Astrocyte of the spinal cord (primary cell): ENCODE results near the gene OR10V1.
A peak's percentile ranks its signal among the peaks of the same experiment; 100 is the strongest.

ENCODE experiments used
- DNase-seq: peaks from one replicate; pipeline ENCODE4 v3.0.0; 2011; ENCODE audit warnings: low read depth, low spot score
- H3K4me3 ChIP-seq: 2 replicates; pipeline ENCODE4 v1.5.1; 2011; ENCODE audit warnings: low read depth, mild to moderate bottlenecking, low read length, moderate library complexity
- in situ Hi-C: cut with HindIII; loops from 2 replicates; pipeline ENCODE4 v1.10.0; 2017; ENCODE audit warnings: low sequenced_read_pairs
- TF ChIP-seq, protein P1 (sequence below): IDR thresholded peaks from 2 replicates; pipeline ENCODE4 v1.5.1; 2012; ENCODE audit warnings: low read depth, mild to moderate bottlenecking, low read length, inconsistent platforms

The OR10V1 gene

DNA sequence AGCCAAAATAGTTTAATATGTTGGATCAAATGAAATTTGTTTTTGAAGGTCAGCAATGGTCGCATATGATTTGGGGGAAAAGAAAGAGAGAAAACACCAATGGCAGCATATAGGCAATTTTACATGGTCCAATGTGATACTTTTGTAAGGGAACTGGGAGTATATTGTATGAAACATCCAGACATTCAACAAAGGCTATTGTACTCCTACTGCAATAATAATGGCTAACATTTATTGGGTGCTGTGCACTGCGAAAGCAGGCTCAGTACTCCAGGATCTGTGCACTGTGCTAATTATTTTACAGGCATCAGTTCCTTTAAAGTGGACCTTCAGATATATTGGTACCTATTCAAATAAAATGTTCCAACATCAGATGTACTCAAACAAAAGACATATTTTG, 5.9 kb upstream of the OR10V1 start:
- no peak overlapping the region for H3K4me3 ChIP-seq
- in situ Hi-C loops = no loop called here
- TF ChIP-seq, protein P1, sequence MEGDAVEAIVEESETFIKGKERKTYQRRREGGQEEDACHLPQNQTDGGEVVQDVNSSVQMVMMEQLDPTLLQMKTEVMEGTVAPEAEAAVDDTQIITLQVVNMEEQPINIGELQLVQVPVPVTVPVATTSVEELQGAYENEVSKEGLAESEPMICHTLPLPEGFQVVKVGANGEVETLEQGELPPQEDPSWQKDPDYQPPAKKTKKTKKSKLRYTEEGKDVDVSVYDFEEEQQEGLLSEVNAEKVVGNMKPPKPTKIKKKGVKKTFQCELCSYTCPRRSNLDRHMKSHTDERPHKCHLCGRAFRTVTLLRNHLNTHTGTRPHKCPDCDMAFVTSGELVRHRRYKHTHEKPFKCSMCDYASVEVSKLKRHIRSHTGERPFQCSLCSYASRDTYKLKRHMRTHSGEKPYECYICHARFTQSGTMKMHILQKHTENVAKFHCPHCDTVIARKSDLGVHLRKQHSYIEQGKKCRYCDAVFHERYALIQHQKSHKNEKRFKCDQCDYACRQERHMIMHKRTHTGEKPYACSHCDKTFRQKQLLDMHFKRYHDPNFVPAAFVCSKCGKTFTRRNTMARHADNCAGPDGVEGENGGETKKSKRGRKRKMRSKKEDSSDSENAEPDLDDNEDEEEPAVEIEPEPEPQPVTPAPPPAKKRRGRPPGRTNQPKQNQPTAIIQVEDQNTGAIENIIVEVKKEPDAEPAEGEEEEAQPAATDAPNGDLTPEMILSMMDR = no peak
- DNase-seq = no peak

DNA sequence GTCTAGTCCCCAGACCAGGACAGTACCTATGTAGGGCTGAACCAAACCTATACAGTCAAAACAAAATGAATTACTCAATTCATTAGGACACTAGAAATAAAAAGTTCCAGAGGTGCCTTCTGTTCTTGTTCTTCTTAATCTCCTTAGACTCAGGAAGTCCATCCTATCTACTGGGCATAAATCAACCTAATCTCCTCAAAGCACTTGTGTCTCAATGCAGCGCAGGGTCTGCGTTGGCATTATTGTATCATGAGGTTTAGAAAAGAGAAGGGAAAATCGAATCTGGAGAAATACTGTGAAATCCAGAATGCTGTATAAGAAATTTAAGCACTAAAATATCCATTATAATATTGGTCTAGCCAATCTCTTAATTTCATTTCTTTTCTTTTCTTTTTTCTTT, 2.4 kb upstream of the OR10V1 start:
- in situ Hi-C loops = no loop called here
- no peak for DNase-seq
- no peak overlapping the region for H3K4me3 ChIP-seq
- TF ChIP-seq, protein P1 = no peak

DNA sequence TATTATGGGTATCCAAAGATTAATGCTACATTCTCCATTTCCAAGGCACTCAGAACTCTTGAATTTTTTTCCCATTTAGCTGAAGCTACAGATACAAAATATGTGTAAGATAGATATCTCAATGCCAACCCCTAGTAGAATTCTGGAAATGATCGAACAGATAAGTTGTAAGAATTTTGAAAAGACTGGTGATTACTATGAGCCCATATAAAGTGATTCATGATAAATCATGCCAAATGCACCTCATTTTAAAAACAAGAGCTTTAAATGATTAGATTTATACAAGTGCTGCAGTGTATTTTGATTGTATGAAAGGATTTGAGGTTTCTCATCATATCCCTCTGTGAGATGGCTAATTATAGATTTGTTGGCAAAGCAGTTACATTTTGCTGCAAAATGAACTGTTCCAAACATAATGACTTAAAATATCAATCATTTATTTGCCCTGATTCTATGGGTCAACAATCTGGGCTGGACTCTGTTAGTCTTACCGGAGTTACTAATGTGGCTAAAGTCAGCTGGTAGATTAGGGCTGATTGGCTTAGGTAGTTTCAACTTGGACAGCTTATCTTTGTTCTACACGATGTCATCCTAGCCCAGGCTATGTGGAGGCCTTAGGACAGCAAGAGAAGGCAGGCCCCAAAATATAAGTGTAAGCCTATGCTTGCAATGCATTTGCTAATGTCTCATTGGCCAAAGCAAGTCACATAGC, 3.4 kb downstream of the OR10V1 start:
- TF ChIP-seq, protein P1 = no peak
- H3K4me3 ChIP-seq = no peak overlapping the region
- no peak for DNase-seq
- in situ Hi-C loops = no loop called here

DNA sequence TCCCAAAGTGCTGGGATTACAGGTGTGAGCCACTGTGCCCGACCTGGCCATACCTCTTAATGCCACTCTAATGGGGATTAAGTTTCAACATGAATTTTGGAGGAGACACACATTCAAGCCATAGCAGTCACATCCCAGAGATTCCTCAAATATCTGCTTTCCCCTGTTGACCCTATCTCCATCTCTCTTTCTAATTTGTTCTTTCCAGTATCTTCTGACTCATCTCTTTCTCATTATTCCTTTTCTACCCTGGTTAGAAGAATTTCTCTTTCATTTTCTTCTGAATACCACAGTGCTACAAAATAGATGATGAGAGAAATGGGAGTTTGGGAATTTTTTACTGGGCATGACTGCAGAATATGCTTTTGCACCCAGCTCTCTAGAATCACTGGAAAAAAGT, 5.1 kb downstream of the OR10V1 start:
- TF ChIP-seq, protein P1 = no peak
- H3K4me3 ChIP-seq = no peak overlapping the region
- in situ Hi-C loops = no loop called here
- DNase-seq = peak; percentile 1

DNA sequence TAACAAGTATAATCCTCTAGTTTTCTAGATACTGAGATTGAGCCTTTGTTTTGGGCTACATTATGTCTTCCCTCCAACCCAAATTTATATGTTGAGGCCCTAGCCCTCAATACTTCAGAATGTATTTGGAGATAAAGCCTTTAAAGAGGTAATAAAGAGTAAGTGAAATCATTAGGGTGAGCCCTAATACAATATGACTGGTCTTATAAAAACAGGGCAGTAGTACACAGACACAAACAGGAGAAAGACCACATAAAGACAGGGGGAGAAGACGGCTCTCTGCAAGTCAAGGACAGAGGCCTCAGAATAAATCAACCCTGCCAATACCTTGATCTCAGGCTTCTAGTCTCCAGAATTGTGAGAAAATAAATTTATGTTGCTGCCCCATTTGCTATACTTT, 6.3 kb downstream of the OR10V1 start:
- TF ChIP-seq, protein P1 = no peak
- DNase-seq = peak; percentile 3
- in situ Hi-C loops = no loop called here
- no peak overlapping the region for H3K4me3 ChIP-seq

DNA sequence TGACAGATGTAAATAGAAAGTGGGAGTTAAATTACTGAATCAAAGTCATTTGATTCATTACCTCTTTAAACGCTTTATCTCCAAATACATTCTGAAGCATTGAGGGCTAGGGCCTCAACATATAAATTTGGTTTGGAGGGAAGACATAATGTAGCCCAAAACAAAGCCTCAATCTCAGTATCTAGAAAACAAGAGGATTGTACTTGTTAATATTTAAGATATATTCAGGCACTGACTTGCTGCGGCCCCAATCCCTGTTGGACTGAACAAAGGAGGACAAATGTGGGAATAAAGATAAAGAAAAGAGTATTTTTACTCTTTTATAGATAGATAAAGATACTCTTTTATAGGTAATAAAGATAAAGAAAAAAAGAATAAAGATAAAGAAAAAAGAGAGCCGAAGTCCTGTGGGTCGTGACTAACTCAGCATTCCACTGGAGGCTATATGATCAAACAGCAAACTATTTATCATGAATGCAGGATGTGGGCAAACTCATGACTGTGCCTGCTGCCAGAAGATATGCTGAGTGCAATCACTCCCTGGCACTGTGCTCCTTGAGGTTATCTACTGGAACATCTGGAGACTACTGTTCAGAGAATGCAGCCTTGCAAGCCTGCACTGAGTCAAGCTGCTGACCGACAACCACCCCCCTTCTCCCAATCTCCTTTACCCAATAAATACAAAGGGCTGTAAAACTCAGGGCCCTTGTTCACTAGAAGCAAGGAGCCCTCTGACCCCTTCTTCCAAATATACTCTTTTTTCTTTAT, 6.9 kb downstream of the OR10V1 start:
- TF ChIP-seq, protein P1 = no peak
- in situ Hi-C loops = no loop called here
- H3K4me3 ChIP-seq = no peak overlapping the region
- peak; percentile 58 for DNase-seq
